HEK293T (cell line): ENCODE data around the gene CELSR2.

Experiments used
- CTCF ChIA-PET: fragments of 350-600 bp; formaldehyde crosslinking; extraction: SDS; loops from one replicate; lab custom pipeline; 2021; ENCODE audit warnings: antibody characterized with exemption, inconsistent platforms; lab: Yijun Ruan, JAX
- POLR2A ChIA-PET: fragments of 350-600 bp; formaldehyde crosslinking; extraction: SDS; loops from one replicate; lab custom pipeline; 2020; ENCODE audit warnings: antibody characterized with exemption, inconsistent platforms; lab: Yijun Ruan, JAX
- DNase-seq: peaks from one replicate; pipeline ENCODE4 v3.0.0; 2012; ENCODE audit warnings: mixed read lengths; ENCODE audit errors: extremely low spot score
- ARNT ChIP-seq: fragments of 450-650 bp; IDR thresholded peaks from 2 replicates; pipeline ENCODE4 v1.6.1; 2017; ENCODE audit warnings: mild to moderate bottlenecking
- BHLHE40 ChIP-seq: fragments of 450-650 bp; IDR thresholded peaks from 2 replicates; pipeline ENCODE4 v1.6.1; 2016; ENCODE audit warnings: mild to moderate bottlenecking, moderate library complexity, borderline replicate concordance
- CTBP1 ChIP-seq: fragments of 450-650 bp; IDR thresholded peaks from 2 replicates; pipeline ENCODE4 v1.6.1; 2016; ENCODE audit warnings: borderline replicate concordance
- ELF4 ChIP-seq: fragments of 450-650 bp; IDR thresholded peaks from 2 replicates; pipeline ENCODE4 v1.6.1; 2017; ENCODE audit warnings: antibody characterized with exemption
- FOXA1 ChIP-seq: fragments of 450-650 bp; IDR thresholded peaks from 2 replicates; pipeline ENCODE4 v1.6.1; 2016; ENCODE audit warnings: mild to moderate bottlenecking
- FOXK2 ChIP-seq: fragments of 450-650 bp; IDR thresholded peaks from 2 replicates; pipeline ENCODE4 v1.6.1; 2016; ENCODE audit warnings: mild to moderate bottlenecking
- FOXM1 ChIP-seq: fragments of 450-650 bp; IDR thresholded peaks from 2 replicates; pipeline ENCODE4 v1.6.1; 2017; ENCODE audit warnings: mild to moderate bottlenecking, borderline replicate concordance
- HDGF ChIP-seq: fragments of 450-650 bp; IDR thresholded peaks from 2 replicates; pipeline ENCODE4 v1.6.1; 2017; ENCODE audit warnings: antibody characterized with exemption, borderline replicate concordance
- L3MBTL2 ChIP-seq: fragments of 450-650 bp; conservative IDR thresholded peaks from 2 replicates; pipeline ENCODE4 v1.6.1; 2016; ENCODE audit warnings: mild to moderate bottlenecking
- LEF1 ChIP-seq: fragments of 450-650 bp; IDR thresholded peaks from 2 replicates; pipeline ENCODE4 v1.6.1; 2017; ENCODE audit warnings: mild to moderate bottlenecking, borderline replicate concordance
- NFRKB ChIP-seq: fragments of 450-650 bp; IDR thresholded peaks from 2 replicates; pipeline ENCODE4 v1.6.1; 2016; ENCODE audit warnings: mild to moderate bottlenecking, moderate library complexity
- SP1 ChIP-seq: fragments of 450-650 bp; IDR thresholded peaks from 2 replicates; pipeline ENCODE4 v1.6.1; 2017
- SUZ12 ChIP-seq: fragments of 450-650 bp; IDR thresholded peaks from 2 replicates; pipeline ENCODE4 v1.6.1; 2016; ENCODE audit warnings: mild to moderate bottlenecking
- TARDBP ChIP-seq: fragments of 450-650 bp; IDR thresholded peaks from 2 replicates; pipeline ENCODE4 v1.6.1; 2016
- ZNF384 ChIP-seq: fragments of 450-650 bp; IDR thresholded peaks from 2 replicates; pipeline ENCODE4 v1.6.1; 2016
- TF ChIP-seq, protein P1 (sequence below): fragments of 450-650 bp; IDR thresholded peaks from 2 replicates; pipeline ENCODE4 v1.6.1; 2016

The CELSR2 gene

DNA sequence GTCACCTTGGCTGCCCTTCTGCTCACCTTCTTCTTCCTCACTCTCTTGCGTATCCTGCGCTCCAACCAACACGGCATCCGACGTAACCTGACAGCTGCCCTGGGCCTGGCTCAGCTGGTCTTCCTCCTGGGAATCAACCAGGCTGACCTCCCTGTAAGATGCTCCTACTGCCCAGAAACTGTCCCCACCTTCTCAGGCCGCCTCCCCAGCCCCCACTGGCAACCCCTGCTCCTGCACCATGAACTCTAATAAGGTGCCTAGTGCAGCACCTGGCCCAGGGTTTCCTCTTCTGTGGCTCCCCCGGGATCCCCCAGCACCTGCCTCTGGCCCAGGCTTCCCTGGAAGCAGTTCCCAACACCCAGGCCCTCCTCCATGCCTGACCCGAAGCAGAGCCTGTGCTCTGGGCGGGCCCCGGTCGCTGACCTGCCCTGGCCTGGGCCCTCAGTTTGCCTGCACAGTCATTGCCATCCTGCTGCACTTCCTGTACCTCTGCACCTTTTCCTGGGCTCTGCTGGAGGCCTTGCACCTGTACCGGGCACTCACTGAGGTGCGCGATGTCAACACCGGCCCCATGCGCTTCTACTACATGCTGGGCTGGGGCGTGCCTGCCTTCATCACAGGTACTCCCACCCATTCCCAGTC is 20.8 kb downstream of the CELSR2 start:
- TF ChIP-seq SP1 (no peak), HDGF (no peak), ARNT (no peak), ZNF384 (no peak), SUZ12 (no peak), FOXK2 (no peak), TARDBP (no peak), FOXM1 (no peak), FOXA1 (no peak), LEF1 (no peak), L3MBTL2 (no peak), BHLHE40 (no peak), NFRKB (no peak), CTBP1 (no peak), ELF4 (no peak)
- TF ChIP-seq, protein P1, sequence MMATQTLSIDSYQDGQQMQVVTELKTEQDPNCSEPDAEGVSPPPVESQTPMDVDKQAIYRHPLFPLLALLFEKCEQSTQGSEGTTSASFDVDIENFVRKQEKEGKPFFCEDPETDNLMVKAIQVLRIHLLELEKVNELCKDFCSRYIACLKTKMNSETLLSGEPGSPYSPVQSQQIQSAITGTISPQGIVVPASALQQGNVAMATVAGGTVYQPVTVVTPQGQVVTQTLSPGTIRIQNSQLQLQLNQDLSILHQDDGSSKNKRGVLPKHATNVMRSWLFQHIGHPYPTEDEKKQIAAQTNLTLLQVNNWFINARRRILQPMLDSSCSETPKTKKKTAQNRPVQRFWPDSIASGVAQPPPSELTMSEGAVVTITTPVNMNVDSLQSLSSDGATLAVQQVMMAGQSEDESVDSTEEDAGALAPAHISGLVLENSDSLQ, result no peak
- no peak for DNase-seq
- ChIA-PET CTCF (no interaction called here), POLR2A (no interaction called here)

DNA sequence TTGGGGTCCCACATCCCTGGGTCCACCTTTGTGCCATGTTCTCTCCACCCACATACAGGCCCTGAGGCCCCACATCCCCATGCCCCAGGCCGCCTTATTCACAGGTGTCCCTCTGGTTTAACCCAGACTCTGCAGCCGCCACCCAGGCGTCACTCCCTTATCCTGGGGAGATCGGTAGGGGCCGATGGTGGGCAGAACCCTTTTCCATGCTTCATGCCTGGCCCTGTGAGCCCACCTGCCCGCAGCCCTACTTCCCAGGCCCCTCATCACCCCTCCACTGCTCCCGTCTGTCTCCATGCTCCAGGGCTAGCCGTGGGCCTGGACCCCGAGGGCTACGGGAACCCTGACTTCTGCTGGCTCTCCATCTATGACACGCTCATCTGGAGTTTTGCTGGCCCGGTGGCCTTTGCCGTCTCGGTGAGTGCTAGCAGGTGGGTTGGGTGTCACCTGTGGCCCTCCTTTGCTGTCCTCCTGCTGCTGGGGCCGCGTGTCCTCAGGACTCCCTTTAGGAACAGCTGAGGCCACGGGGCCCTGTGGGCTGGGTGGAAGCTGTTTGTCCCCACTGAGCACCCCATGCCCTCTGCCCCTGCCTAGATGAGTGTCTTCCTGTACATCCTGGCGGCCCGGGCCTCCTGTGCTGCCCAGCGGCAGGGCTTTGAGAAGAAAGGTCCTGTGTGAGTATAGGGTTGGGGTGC is 21.4 kb downstream of the CELSR2 start:
- TF ChIP-seq ARNT (no peak), FOXK2 (no peak), BHLHE40 (no peak), CTBP1 (no peak), ZNF384 (no peak), FOXM1 (no peak), HDGF (no peak), SP1 (no peak), TARDBP (no peak), SUZ12 (no peak), NFRKB (no peak), ELF4 (no peak)
- TF ChIP-seq, protein P1, result no peak
- DNase-seq, result no peak
- ChIA-PET CTCF (no interaction called here), POLR2A (no interaction called here)

DNA sequence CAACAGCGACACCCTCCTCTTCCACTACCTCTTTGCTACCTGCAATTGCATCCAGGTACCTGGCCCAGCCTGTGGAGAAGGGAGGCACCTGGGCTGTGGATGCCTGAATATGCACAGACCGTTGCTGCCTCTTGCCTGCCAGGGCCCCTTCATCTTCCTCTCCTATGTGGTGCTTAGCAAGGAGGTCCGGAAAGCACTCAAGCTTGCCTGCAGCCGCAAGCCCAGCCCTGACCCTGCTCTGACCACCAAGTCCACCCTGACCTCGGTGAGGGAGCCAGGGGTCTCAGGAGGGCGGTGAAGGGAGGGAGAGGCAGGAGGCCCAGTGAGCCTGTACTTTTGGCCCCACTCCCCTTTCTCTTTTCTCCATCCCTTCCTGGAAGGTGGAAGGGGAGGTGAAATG is 22.1 kb downstream of the CELSR2 start:
- ChIA-PET POLR2A (no interaction called here), CTCF (no interaction called here)
- DNase-seq, result no peak
- TF ChIP-seq CTBP1, result no peak
- TF ChIP-seq NFRKB, result no peak
- no peak for TF ChIP-seq HDGF
- TF ChIP-seq TARDBP, result no peak
- no peak for TF ChIP-seq FOXM1
- no peak for TF ChIP-seq LEF1
- no peak for TF ChIP-seq ARNT
- TF ChIP-seq SUZ12, result no peak
- no peak for TF ChIP-seq ELF4
- TF ChIP-seq, protein P1, result no peak
- TF ChIP-seq ZNF384, result no peak
- TF ChIP-seq FOXK2, result no peak
- TF ChIP-seq BHLHE40, result no peak
- TF ChIP-seq FOXA1, result no peak
- TF ChIP-seq L3MBTL2, result no peak
- TF ChIP-seq SP1, result no peak

DNA sequence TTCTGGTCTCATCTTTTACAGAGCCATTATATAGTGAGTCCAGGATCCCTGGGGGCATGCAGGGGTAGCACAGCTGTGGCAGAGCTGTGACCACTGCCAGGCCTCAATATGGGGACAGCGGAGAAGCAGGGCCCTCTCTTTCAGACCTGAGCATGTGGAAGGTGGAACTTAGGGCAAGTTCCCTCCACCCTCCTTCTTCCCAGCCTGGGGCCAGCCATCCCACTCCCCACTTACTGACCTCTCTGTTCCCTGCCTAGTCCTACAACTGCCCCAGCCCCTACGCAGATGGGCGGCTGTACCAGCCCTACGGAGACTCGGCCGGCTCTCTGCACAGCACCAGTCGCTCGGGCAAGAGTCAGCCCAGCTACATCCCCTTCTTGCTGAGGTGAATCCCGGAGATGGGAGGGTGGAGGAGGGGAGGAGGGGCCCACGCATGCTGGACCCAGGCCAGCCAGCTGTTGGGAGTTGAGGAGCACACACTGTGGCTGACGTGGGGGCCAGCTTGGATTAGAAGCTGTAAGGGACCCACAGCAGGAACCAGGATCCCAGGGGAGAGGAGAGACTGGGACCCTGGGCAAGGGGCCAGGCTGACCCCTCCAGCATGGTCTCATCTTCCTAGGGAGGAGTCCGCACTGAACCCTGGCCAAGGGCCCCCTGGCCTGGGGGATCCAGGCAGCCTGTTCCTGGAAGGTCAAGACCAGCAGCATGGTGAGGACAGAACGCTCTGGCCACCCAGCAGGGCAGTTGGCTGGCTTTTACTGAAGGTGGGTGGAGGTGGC is 22.9 kb downstream of the CELSR2 start:
- CTCF ChIA-PET, result no interaction called here
- TF ChIP-seq ARNT (no peak), ZNF384 (no peak), TARDBP (no peak), FOXM1 (no peak)
- no peak for DNase-seq
- POLR2A ChIA-PET, result no interaction called here

DNA sequence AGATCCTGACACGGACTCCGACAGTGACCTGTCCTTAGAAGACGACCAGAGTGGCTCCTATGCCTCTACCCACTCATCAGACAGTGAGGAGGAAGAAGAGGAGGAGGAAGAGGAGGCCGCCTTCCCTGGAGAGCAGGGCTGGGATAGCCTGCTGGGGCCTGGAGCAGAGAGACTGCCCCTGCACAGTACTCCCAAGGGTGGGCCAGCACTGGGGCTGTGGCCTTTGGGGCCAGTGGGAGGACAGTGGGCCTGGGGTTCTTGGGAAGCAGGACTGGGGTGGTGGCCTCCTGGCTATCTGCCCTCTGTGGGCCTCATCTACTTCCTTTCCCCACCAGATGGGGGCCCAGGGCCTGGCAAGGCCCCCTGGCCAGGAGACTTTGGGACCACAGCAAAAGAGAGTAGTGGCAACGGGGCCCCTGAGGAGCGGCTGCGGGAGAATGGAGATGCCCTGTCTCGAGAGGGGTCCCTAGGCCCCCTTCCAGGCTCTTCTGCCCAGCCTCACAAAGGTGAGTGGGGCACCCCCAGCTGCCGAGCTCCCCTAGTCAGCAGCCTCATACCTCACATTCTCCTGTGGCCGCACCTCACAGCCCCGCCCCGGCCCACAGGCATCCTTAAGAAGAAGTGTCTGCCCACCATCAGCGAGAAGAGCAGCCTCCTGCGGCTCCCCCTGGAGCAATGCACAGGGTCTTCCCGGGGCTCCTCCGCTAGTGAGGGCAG is 23.6 kb downstream of the CELSR2 start:
- no peak for TF ChIP-seq BHLHE40
- TF ChIP-seq FOXK2, result no peak
- TF ChIP-seq ARNT, result no peak
- no peak for TF ChIP-seq SUZ12
- no peak for TF ChIP-seq HDGF
- TF ChIP-seq ELF4, result no peak
- no peak for TF ChIP-seq FOXA1
- TF ChIP-seq ZNF384, result no peak
- no peak for TF ChIP-seq SP1
- TF ChIP-seq CTBP1, result no peak
- TF ChIP-seq TARDBP, result no peak
- no peak for TF ChIP-seq NFRKB
- TF ChIP-seq FOXM1, result no peak
- TF ChIP-seq, protein P1, result no peak
- TF ChIP-seq L3MBTL2, result no peak
- no peak for TF ChIP-seq LEF1
- ChIA-PET CTCF (no interaction called here), POLR2A (no interaction called here)
- no peak for DNase-seq
